ENCODE data around the gene SEC61A1. TPM values are rescaled to one million over a fixed set of nuclear protein-coding genes. Genes with fewer than 3 reads are reported as not detected.

Gene SEC61A1
- total RNA-seq, 1 donor from 2014 or later = 183 TPM

- no peak for TF ChIP-seq CTCF (IDR thresholded peaks at IDR 0.05)
- Histone ChIP-seq H3K4me3 (no peak overlapping the region), H3K36me3 (no peaks in the 10 kb centered on the region), H3K27ac (no peak overlapping the region), H3K27me3 (no peaks in the 10 kb centered on the region), H3K9me3 (no peaks in the 10 kb centered on the region), H3K4me1 (no peaks in the 10 kb centered on the region)
- DNase-seq (peak; percentile 61), ATAC-seq (no peak)
- intact Hi-C loops (cut with DNase I) = no loop called here
These were observed 31.2 kb downstream of the SEC61A1 start for GRCh38 chr3:128083396-128083795.

- ATAC-seq = no peak
- Histone ChIP-seq H3K36me3 (no peaks in the 10 kb centered on the region), H3K27ac (no peak overlapping the region), H3K27me3 (no peaks in the 10 kb centered on the region), H3K4me1 (no peaks in the 10 kb centered on the region), H3K4me3 (no peak overlapping the region), H3K9me3 (no peaks in the 10 kb centered on the region)
- intact Hi-C loops (cut with DNase I) = no loop called here
- DNase-seq = peak; percentile 26
- TF ChIP-seq CTCF (IDR thresholded peaks at IDR 0.05) = no peak
These were observed 31.9 kb downstream of the SEC61A1 start for GRCh38 chr3:128083980-128084674.

GRCh38 chr3:128084675-128085021, 32.4 kb downstream of the SEC61A1 start:
- Histone ChIP-seq H3K4me3 (no peak overlapping the region), H3K27ac (no peak overlapping the region), H3K27me3 (no peaks in the 10 kb centered on the region), H3K9me3 (no peaks in the 10 kb centered on the region), H3K4me1 (no peaks in the 10 kb centered on the region), H3K36me3 (no peaks in the 10 kb centered on the region)
- intact Hi-C loops (cut with DNase I) = no loop called here
- DNase-seq = peak; percentile 32
- ATAC-seq = no peak
- TF ChIP-seq CTCF (IDR thresholded peaks at IDR 0.05) = no peak

- intact Hi-C loops (cut with DNase I) = no loop called here
- Histone ChIP-seq H3K27me3 (no peaks in the 10 kb centered on the region), H3K9me3 (no peaks in the 10 kb centered on the region), H3K4me3 (no peak overlapping the region), H3K36me3 (peaks cover 7% of the 10 kb centered on the region), H3K4me1 (no peaks in the 10 kb centered on the region), H3K27ac (no peak overlapping the region)
- no peak for ATAC-seq
- no peak for DNase-seq
- TF ChIP-seq CTCF (IDR thresholded peaks at IDR 0.05) = no peak
These were observed 36.9 kb downstream of the SEC61A1 start for GRCh38 chr3:128089135-128089534.

GRCh38 chr3:128091586-128091985, 39.3 kb downstream of the SEC61A1 start:
- no peak for ATAC-seq
- peaks cover 16% of the 10 kb centered on the region for H3K36me3 ChIP-seq
- no peak for DNase-seq
- H3K27me3 ChIP-seq = no peaks in the 10 kb centered on the region
- H3K27ac ChIP-seq = no peak overlapping the region
- TF ChIP-seq CTCF (IDR thresholded peaks at IDR 0.05) = no peak
- no peaks in the 10 kb centered on the region for H3K4me1 ChIP-seq
- H3K9me3 ChIP-seq = no peaks in the 10 kb centered on the region
- H3K4me3 ChIP-seq = no peak overlapping the region
- intact Hi-C loops (cut with DNase I) = no loop called here

Measured in upper lobe of right lung (tissue), 1 donor.